Kidney glomerular epithelial cell (primary cell): ENCODE results near the gene TCERG1.

Experiments
- DNase-seq: peaks from one replicate; lab custom pipeline; 2025; lab: John Stamatoyannopoulos, UW

TCERG1 gene

GRCh38 chr5:146446861-146447733 lies at the start of gene TCERG1:
TCERG1 (plus strand) TSS chr5:146447333; CDS start chr5:146447350, 17 bp downstream.
- DNase-seq = peak; percentile 100

- DNase-seq = no peak
These were observed 48.3 kb upstream of the TCERG1 start for GRCh38 chr5:146398826-146399225.

GRCh38 chr5:146399481-146399880 lies 47.7 kb upstream of the TCERG1 start:
- DNase-seq = no peak

GRCh38 chr5:146400201-146400600 lies 46.9 kb upstream of the TCERG1 start:
- no peak for DNase-seq

GRCh38 chr5:146401021-146401420 lies 46.1 kb upstream of the TCERG1 start:
- no peak for DNase-seq

GRCh38 chr5:146402949-146403348 lies 44.2 kb upstream of the TCERG1 start:
- DNase-seq = no peak

GRCh38 chr5:146409054-146409671 lies 38.0 kb upstream of the TCERG1 start:
- DNase-seq = no peak

GRCh38 chr5:146410272-146410671 lies 36.9 kb upstream of the TCERG1 start:
- no peak for DNase-seq

- no peak for DNase-seq
These were observed 27.4 kb upstream of the TCERG1 start for GRCh38 chr5:146419696-146420095.

- DNase-seq = no peak
These were observed 22.1 kb upstream of the TCERG1 start for GRCh38 chr5:146425023-146425422.

GRCh38 chr5:146426305-146426704 lies 20.8 kb upstream of the TCERG1 start:
- DNase-seq = no peak

- peak; percentile 82 for DNase-seq
These were observed 20.1 kb upstream of the TCERG1 start for GRCh38 chr5:146426853-146427618.

GRCh38 chr5:146427619-146427997 lies 19.5 kb upstream of the TCERG1 start:
- no peak for DNase-seq

GRCh38 chr5:146428658-146429057 lies 18.5 kb upstream of the TCERG1 start:
- no peak for DNase-seq

GRCh38 chr5:146440353-146440752 lies 6.8 kb upstream of the TCERG1 start:
- no peak for DNase-seq

GRCh38 chr5:146440870-146441495 lies 6.2 kb upstream of the TCERG1 start:
- DNase-seq = no peak

GRCh38 chr5:146441896-146442295 lies 5.2 kb upstream of the TCERG1 start:
- no peak for DNase-seq

GRCh38 chr5:146447734-146448380 lies 724 bp downstream of the TCERG1 start:
- peak; percentile 58 for DNase-seq

GRCh38 chr5:146448783-146449519 lies 1.8 kb downstream of the TCERG1 start:
- DNase-seq = no peak

GRCh38 chr5:146450002-146450401 lies 2.9 kb downstream of the TCERG1 start:
- no peak for DNase-seq

GRCh38 chr5:146451411-146451810 lies 4.3 kb downstream of the TCERG1 start:
- no peak for DNase-seq
